RPMI7951 (cell line): ENCODE measurements around the gene SYCP2. TPM values are rescaled to one million over a fixed set of nuclear protein-coding genes. Genes with fewer than 3 reads are reported as not detected.
"Not testable (repeated sequence)": the region's sequence is repeated elsewhere in the genome, so short reads cannot be mapped to it uniquely, and the experiment has no call there.

Source experiments
- DNase-seq: peaks from one replicate; pipeline ENCODE4 v3.0.0-alpha.2; 2012; ENCODE audit warnings: low read depth
- total RNA-seq: library from RNA; depleted of rRNA; stranded (reverse); fragments of >200 nt; shearing (Covaris generic); gene quantifications from 2 replicates; pipeline ENCODE4 v1.2.3, GENCODE V29; 2014

SYCP2 gene
- total RNA-seq, 1 experiment from 2014 or later = 10.1 TPM

- DNase-seq = no peak
Observed at GRCh38 chr20:59908855-59909254, 24.6 kb downstream of the SYCP2 start.

- no peak for DNase-seq
Observed at GRCh38 chr20:59903621-59904020, 29.8 kb downstream of the SYCP2 start.

- DNase-seq = no peak
Observed at GRCh38 chr20:59902470-59902869, 31.0 kb downstream of the SYCP2 start.

GRCh38 chr20:59895908-59896307 is 37.5 kb downstream of the SYCP2 start:
- no peak for DNase-seq

- DNase-seq = no peak
Observed at GRCh38 chr20:59891581-59891980, 41.9 kb downstream of the SYCP2 start.

- not testable (repeated sequence) for DNase-seq
Observed at GRCh38 chr20:59890035-59890434, 43.4 kb downstream of the SYCP2 start.

GRCh38 chr20:59888050-59888449 is 45.4 kb downstream of the SYCP2 start:
- DNase-seq = no peak

GRCh38 chr20:59884494-59884893 is 48.9 kb downstream of the SYCP2 start:
- DNase-seq = no peak

GRCh38 chr20:59880198-59880597 is 53.2 kb downstream of the SYCP2 start:
- DNase-seq = no peak

- no peak for DNase-seq
Observed at GRCh38 chr20:59873409-59873808, 60.0 kb downstream of the SYCP2 start.

- no peak for DNase-seq
Observed at GRCh38 chr20:59871096-59871495, 62.3 kb downstream of the SYCP2 start.

- DNase-seq = no peak
Observed at GRCh38 chr20:59866338-59866737, 67.1 kb downstream of the SYCP2 start.

GRCh38 chr20:59864726-59865125 is 68.7 kb downstream of the SYCP2 start:
- DNase-seq = no peak

- no peak for DNase-seq
Observed at GRCh38 chr20:59863058-59863457, 70.4 kb downstream of the SYCP2 start.

GRCh38 chr20:59861401-59861800 is 72.0 kb downstream of the SYCP2 start:
- DNase-seq = no peak

GRCh38 chr20:59858425-59858824 is 75.0 kb downstream of the SYCP2 start:
- no peak for DNase-seq

GRCh38 chr20:59857966-59858365 is 75.5 kb downstream of the SYCP2 start:
- DNase-seq = no peak

GRCh38 chr20:59856941-59857340 is 76.5 kb downstream of the SYCP2 start:
- DNase-seq = not testable (repeated sequence)

- not testable (repeated sequence) for DNase-seq
Observed at GRCh38 chr20:59856526-59856925, 76.9 kb downstream of the SYCP2 start.

- peak; percentile 56 for DNase-seq
Observed at GRCh38 chr20:59850018-59850641, 83.3 kb downstream of the SYCP2 start.

GRCh38 chr20:59848182-59848581 is 85.3 kb downstream of the SYCP2 start:
- DNase-seq = no peak

- DNase-seq = no peak
Observed at GRCh38 chr20:59845472-59845871, 88.0 kb downstream of the SYCP2 start.

GRCh38 chr20:59839400-59839799 is 94.0 kb downstream of the SYCP2 start:
- DNase-seq = no peak
